A549 (cell line): Measurements from ENCODE around the gene PPID. TPM values are rescaled to one million over a fixed set of nuclear protein-coding genes. Genes with fewer than 3 reads are reported as not detected.
"Not testable (repeated sequence)": the region's sequence is repeated elsewhere in the genome, so short reads cannot be mapped to it uniquely, and the experiment has no call there.

Source experiments
- ATAC-seq, 2 experiments: fragments of 200-7000 bp in 1 of 2; fragments of >200 bp in 1 of 2; cut with Nextera tagmentation in 1 of 2; cut with Tn5 transposase in 1 of 2; 3 replicates each; pipeline versions ENCODE4 v1.8.0 to v1.9.1; 2018 to 2020; ENCODE audit warnings: mild to moderate bottlenecking in 1 of 2, moderate library complexity in 1 of 2
- CTCF ChIA-PET: fragments of 300-600 bp; sonication (Branson Sonifier 250); formaldehyde crosslinking; extraction: SDS; loops from one replicate; lab custom pipeline; 2021; ENCODE audit warnings: antibody characterized with exemption, inconsistent platforms; lab: Yijun Ruan, JAX
- POLR2A ChIA-PET: fragments of 350-600 bp; formaldehyde crosslinking; extraction: SDS; loops from one replicate; lab custom pipeline; 2021; ENCODE audit warnings: antibody characterized with exemption, inconsistent platforms; lab: Yijun Ruan, JAX
- DNase-seq, 2 experiments: peaks; one replicate each; pipeline versions ENCODE4 v3.0.0 to v3.0.0-alpha.2; 2011 to 2016; ENCODE audit warnings: low read depth in 1 of 2, low spot score in 1 of 2
- FAIRE-seq: peaks from 2 replicates; lab custom pipeline; 2011; peaks lifted over from hg19 to GRCh38; lab: Jason Lieb, UNC
- H3K27ac ChIP-seq, 2 experiments: fragments of >200 bp; sonication (Bioruptor Twin); formaldehyde crosslinking; 3 replicates each; pipeline ENCODE4 v1.5.1; 2016 to 2017
- H3K4me1 ChIP-seq: fragments of >200 bp; sonication (Bioruptor Twin); formaldehyde crosslinking; 3 replicates; pipeline ENCODE4 v1.6.1; 2016
- H3K4me2 ChIP-seq: fragments of >200 bp; sonication (Bioruptor Twin); formaldehyde crosslinking; 3 replicates; pipeline ENCODE4 v1.6.1; 2016
- H3K4me3 ChIP-seq: fragments of >200 bp; sonication (Bioruptor Twin); formaldehyde crosslinking; 3 replicates; pipeline ENCODE4 v1.5.1; 2016
- H3K9me3 ChIP-seq: fragments of >200 bp; sonication (Bioruptor Twin); formaldehyde crosslinking; 3 replicates; pipeline ENCODE4 v1.6.1; 2016
- ATOH8 ChIP-seq: fragments of 250-450 bp; sonication (Bioruptor Pico); IDR thresholded peaks from 2 replicates; pipeline ENCODE4 v1.5.0; 2020; ENCODE audit warnings: low read depth, mild to moderate bottlenecking, moderate library complexity
- BHLHE40 ChIP-seq: IDR thresholded peaks from 2 replicates; pipeline ENCODE4 v1.6.1; 2012; ENCODE audit warnings: low read depth, low read length, inconsistent platforms
- CBX2 ChIP-seq: fragments of 200-600 bp; sonication (generic); IDR thresholded peaks from 2 replicates; pipeline ENCODE4 v1.6.1; 2016; ENCODE audit warnings: low read depth, mild to moderate bottlenecking, borderline replicate concordance
- CHD4 ChIP-seq: fragments of 200-600 bp; sonication (generic); IDR thresholded peaks from 2 replicates; pipeline ENCODE4 v1.6.1; 2016; ENCODE audit warnings: antibody characterized with exemption, mild to moderate bottlenecking, borderline replicate concordance
- CTCF ChIP-seq: fragments of >200 bp; sonication (Bioruptor Twin); formaldehyde crosslinking; IDR thresholded peaks from 3 replicates; pipeline ENCODE4 v1.5.1; 2016
- ELK1 ChIP-seq: fragments of 150-350 bp; IDR thresholded peaks from 2 replicates; pipeline ENCODE4 v1.6.1; 2014; ENCODE audit warnings: low read depth, mild to moderate bottlenecking, low read length
- FOXS1 ChIP-seq: fragments of 250-450 bp; sonication (Bioruptor Pico); IDR thresholded peaks from 2 replicates; pipeline ENCODE4 v1.5.0; 2020; ENCODE audit warnings: mild to moderate bottlenecking, moderate library complexity
- HDAC2 ChIP-seq: fragments of 200-600 bp; sonication (generic); IDR thresholded peaks from 2 replicates; pipeline ENCODE4 v1.6.1; 2016
- HOXA7 ChIP-seq: fragments of 250-450 bp; sonication (Bioruptor Pico); IDR thresholded peaks from 2 replicates; pipeline ENCODE4 v1.5.0; 2020; ENCODE audit warnings: mild to moderate bottlenecking, moderate library complexity
- HOXB13 ChIP-seq: fragments of 250-450 bp; sonication (Bioruptor Pico); IDR thresholded peaks from 2 replicates; pipeline ENCODE4 v1.5.0; 2020; ENCODE audit warnings: low read depth, mild to moderate bottlenecking, moderate library complexity
- HOXB5 ChIP-seq: fragments of 250-450 bp; sonication (Bioruptor Pico); IDR thresholded peaks from 2 replicates; pipeline ENCODE4 v1.5.0; 2020; ENCODE audit warnings: mild to moderate bottlenecking, moderate library complexity
- JUNB ChIP-seq: fragments of >200 bp; sonication (Bioruptor Twin); formaldehyde crosslinking; IDR thresholded peaks from 2 replicates; pipeline ENCODE4 v1.6.1; 2016
- KDM1A ChIP-seq: fragments of 200-600 bp; sonication (generic); IDR thresholded peaks from 2 replicates; pipeline ENCODE4 v1.6.1; 2016; ENCODE audit warnings: low read depth, mild to moderate bottlenecking
- KDM5A ChIP-seq: fragments of 200-600 bp; sonication (generic); IDR thresholded peaks from 2 replicates; pipeline ENCODE4 v1.6.1; 2016; ENCODE audit warnings: antibody characterized with exemption, mild to moderate bottlenecking
- MAZ ChIP-seq: fragments of 150-350 bp; IDR thresholded peaks from 2 replicates; pipeline ENCODE4 v1.6.1; 2014; ENCODE audit warnings: antibody characterized with exemption, low read depth, low read length, borderline replicate concordance
- NPAS2 ChIP-seq: fragments of 250-450 bp; sonication (Bioruptor Pico); IDR thresholded peaks from 2 replicates; pipeline ENCODE4 v1.8.0; 2022; ENCODE audit warnings: mild to moderate bottlenecking, moderate library complexity, borderline replicate concordance
- NR3C1 ChIP-seq: fragments of >200 bp; sonication (Bioruptor Twin); formaldehyde crosslinking; IDR thresholded peaks from 3 replicates; pipeline ENCODE4 v1.6.1; 2017
- PHF8 ChIP-seq: fragments of 200-600 bp; sonication (generic); IDR thresholded peaks from 2 replicates; pipeline ENCODE4 v1.6.1; 2016; ENCODE audit warnings: low read depth, mild to moderate bottlenecking, antibody characterized with exemption, moderate library complexity, borderline replicate concordance
- POLR2A ChIP-seq: IDR thresholded peaks from 2 replicates; pipeline ENCODE4 v1.6.1; 2012; ENCODE audit warnings: mild to moderate bottlenecking, low read length
- POLR2AphosphoS2 ChIP-seq: conservative IDR thresholded peaks from 2 replicates; pipeline ENCODE4 v1.6.1; 2012; ENCODE audit warnings: low read length, improper control_type of control experiment, inconsistent platforms
- RAD21 ChIP-seq, 2 experiments: fragments of >200 bp in 1 of 2; sonication (Bioruptor Twin) in 1 of 2; formaldehyde crosslinking in 1 of 2; IDR thresholded peaks in 1 of 2; conservative IDR thresholded peaks in 1 of 2; 2 replicates in 1 of 2; 3 replicates in 1 of 2; pipeline ENCODE4 v1.6.1; 2012 to 2018; ENCODE audit warnings: inconsistent platforms in 1 of 2
- RCOR1 ChIP-seq: fragments of 150-350 bp; IDR thresholded peaks from 2 replicates; pipeline ENCODE4 v1.6.1; 2014; ENCODE audit warnings: antibody characterized with exemption, low read length, low read depth
- RFX5 ChIP-seq: fragments of 450-650 bp; IDR thresholded peaks from 2 replicates; pipeline ENCODE4 v1.7.1; 2014; ENCODE audit warnings: antibody characterized with exemption, mild to moderate bottlenecking, moderate library complexity
- RNF2 ChIP-seq: fragments of 200-600 bp; sonication (generic); IDR thresholded peaks from 2 replicates; pipeline ENCODE4 v1.6.1; 2016; ENCODE audit warnings: low read depth, mild to moderate bottlenecking, antibody characterized with exemption, moderate library complexity, borderline replicate concordance
- SMC3 ChIP-seq: fragments of >200 bp; sonication (Bioruptor Twin); formaldehyde crosslinking; IDR thresholded peaks from 3 replicates; pipeline ENCODE4 v1.6.1; 2018; ENCODE audit warnings: inconsistent platforms
- TFCP2L1 ChIP-seq: fragments of 250-450 bp; sonication (Bioruptor Pico); IDR thresholded peaks from 2 replicates; pipeline ENCODE4 v1.5.0; 2021; ENCODE audit warnings: mild to moderate bottlenecking
- ZFP36 ChIP-seq: fragments of 450-650 bp; IDR thresholded peaks from 2 replicates; pipeline ENCODE4 v1.6.1; 2014; ENCODE audit warnings: borderline replicate concordance; ENCODE audit not compliant: partially characterized antibody
- ZNF302 ChIP-seq: fragments of 250-450 bp; sonication (Bioruptor Pico); IDR thresholded peaks from 2 replicates; pipeline ENCODE4 v1.9.0; 2021; ENCODE audit warnings: inconsistent platforms, mild to moderate bottlenecking, moderate library complexity
- WGBS: methylation state at CpG from one replicate; pipeline ENCODE4 v1.1.6; 2017; ENCODE audit errors: missing lambda C conversion rate; 5-methylcytosine and 5-hydroxymethylcytosine counted together
- polyA plus RNA-seq, 4 experiments: library from polyadenylated mRNA; depleted of rRNA in 3 of 4; stranded (reverse); fragments of >200 nt; fragmentation: RNase III in 1 of 4; extraction: RNeasy Plus Mini Kit Qiagen cat#74134 plus additional on column Dnase treatment in 1 of 4; gene quantifications; 2 replicates in 3 of 4; 3 replicates in 1 of 4; pipeline ENCODE4 v1.2.3, GENCODE V29; 2011 to 2017

Gene PPID
- polyA plus RNA-seq, 2 of the 4 experiments (the other 2 are of a cell fraction): 30.7 to 44.1 TPM

- TF ChIP-seq CTCF: no peak
These were observed 1.5 kb downstream of the PPID start (continued) for GRCh38 chr4:158721680-158722079.

GRCh38 chr4:158715802-158716201, 7.4 kb downstream of the PPID start:
- TF ChIP-seq POLR2AphosphoS2 (no peak), CHD4 (no peak), RCOR1 (no peak), MAZ (no peak), CBX2 (no peak), NR3C1 (no peak), ZNF302 (no peak), JUNB (no peak), PHF8 (no peak), HDAC2 (no peak), ATOH8 (CRISPR knock-in tag) (no peak), KDM5A (no peak), NPAS2 (no peak), HOXA7 (no peak)
- POLR2A ChIA-PET: no interaction called here
- ATAC-seq: no peak
- H3K4me1 ChIP-seq: no peaks in the 10 kb centered on the region
- H3K27ac ChIP-seq: no peak overlapping the region
- CTCF ChIA-PET: interaction anchor here (0.7 kb wide), 2 partner anchors 43 to 139 kb away, joined by 3 to 5 read pairs; partner anchors contain the start of gene ETFDH
- 44% methylated on average over 3 of the region's 3 CpGs for WGBS
- H3K4me2 ChIP-seq: no peak overlapping the region
- H3K9me3 ChIP-seq: no peaks in the 10 kb centered on the region
- no peak for FAIRE-seq
- DNase-seq: no peak
- H3K4me3 ChIP-seq: no peak overlapping the region

GRCh38 chr4:158714937-158715336, 8.3 kb downstream of the PPID start:
- Histone ChIP-seq H3K4me1 (no peaks in the 10 kb centered on the region), H3K9me3 (no peaks in the 10 kb centered on the region), H3K27ac (no peak overlapping the region), H3K4me3 (no peak overlapping the region), H3K4me2 (no peak overlapping the region)
- no peak for FAIRE-seq
- ChIA-PET CTCF (interaction anchor here (0.6 kb wide), 1 partner anchor 467 kb away, joined by 4 read pairs; no protein-coding TSS in a partner anchor), POLR2A (no interaction called here)
- TF ChIP-seq SMC3 (no peak), ZFP36 (no peak), HOXB5 (CRISPR knock-in tag) (no peak), ATOH8 (CRISPR knock-in tag) (no peak), ZNF302 (no peak), TFCP2L1 (no peak), POLR2A (no peak), RCOR1 (no peak), RFX5 (no peak), PHF8 (no peak), ELK1 (no peak), HOXB13 (CRISPR knock-in tag) (no peak), JUNB (no peak), FOXS1 (CRISPR knock-in tag) (no peak), RNF2 (no peak), KDM5A (no peak), BHLHE40 (no peak), KDM1A (no peak), NPAS2 (no peak), RAD21 (conservative IDR thresholded peaks at IDR 0.05 in 1 of 2, IDR thresholded peaks at IDR 0.05 in 1 of 2) (no peak)
- ATAC-seq: no peak
- DNase-seq: no peak
- 90% methylated on average over 4 of the region's 4 CpGs for WGBS

GRCh38 chr4:158712622-158713021, 10.6 kb downstream of the PPID start:
- H3K4me3 ChIP-seq, POLR2A ChIA-PET, H3K27ac ChIP-seq: not testable (repeated sequence)

More at GRCh38 chr4:158712622-158713021, 10.6 kb downstream of the PPID start:
- H3K4me1 ChIP-seq, CTCF ChIA-PET, DNase-seq, H3K9me3 ChIP-seq, FAIRE-seq, H3K4me2 ChIP-seq, ATAC-seq: not testable (repeated sequence)
- 96% methylated on average over 4 of the region's 4 CpGs for WGBS
